ENCODE results near the gene ODC1.

The ODC1 gene

DNA sequence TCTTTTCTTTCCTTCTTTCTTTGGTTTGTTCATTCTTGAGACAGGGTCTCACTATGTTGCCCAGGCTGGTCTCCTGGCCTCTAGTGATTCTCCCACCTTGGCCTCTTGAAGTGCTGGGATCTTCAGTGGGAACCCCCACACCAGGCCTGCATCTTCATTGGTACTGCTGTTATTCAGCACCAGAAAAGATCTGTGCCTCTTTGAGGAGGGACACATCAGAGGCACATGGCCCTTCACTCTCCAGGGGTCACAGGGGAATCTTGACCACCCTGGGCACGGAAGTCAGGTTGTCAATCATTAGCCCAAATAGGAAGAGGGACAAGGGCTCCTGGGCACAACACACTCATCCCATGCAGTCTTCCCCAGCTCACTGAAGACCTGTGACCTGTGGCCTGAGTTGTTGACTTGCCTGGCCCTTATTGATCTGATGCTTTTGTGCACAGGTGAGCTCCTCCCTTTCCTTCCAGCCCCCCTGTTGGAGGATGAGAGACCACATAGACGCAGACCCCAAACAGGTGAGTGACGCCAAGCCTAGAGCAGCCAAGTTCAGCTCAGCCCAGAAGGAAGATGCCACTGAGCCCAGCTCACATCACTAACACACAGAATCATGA, 33.0 kb upstream of the ODC1 start:
- Mint-ChIP-seq H3K27ac (no peak overlapping the region), H3K9me3 (no peaks in the 10 kb centered on the region), H3K27me3 (ENCODE audit: low read depth, poor library complexity) (peaks cover 5% of the 10 kb centered on the region), H3K4me3 (no peak overlapping the region), H3K4me1 (peaks cover 46% of the 10 kb centered on the region), H3K36me3 (ENCODE audit: low read depth) (no peaks in the 10 kb centered on the region)
- TF ChIP-seq, protein P1, sequence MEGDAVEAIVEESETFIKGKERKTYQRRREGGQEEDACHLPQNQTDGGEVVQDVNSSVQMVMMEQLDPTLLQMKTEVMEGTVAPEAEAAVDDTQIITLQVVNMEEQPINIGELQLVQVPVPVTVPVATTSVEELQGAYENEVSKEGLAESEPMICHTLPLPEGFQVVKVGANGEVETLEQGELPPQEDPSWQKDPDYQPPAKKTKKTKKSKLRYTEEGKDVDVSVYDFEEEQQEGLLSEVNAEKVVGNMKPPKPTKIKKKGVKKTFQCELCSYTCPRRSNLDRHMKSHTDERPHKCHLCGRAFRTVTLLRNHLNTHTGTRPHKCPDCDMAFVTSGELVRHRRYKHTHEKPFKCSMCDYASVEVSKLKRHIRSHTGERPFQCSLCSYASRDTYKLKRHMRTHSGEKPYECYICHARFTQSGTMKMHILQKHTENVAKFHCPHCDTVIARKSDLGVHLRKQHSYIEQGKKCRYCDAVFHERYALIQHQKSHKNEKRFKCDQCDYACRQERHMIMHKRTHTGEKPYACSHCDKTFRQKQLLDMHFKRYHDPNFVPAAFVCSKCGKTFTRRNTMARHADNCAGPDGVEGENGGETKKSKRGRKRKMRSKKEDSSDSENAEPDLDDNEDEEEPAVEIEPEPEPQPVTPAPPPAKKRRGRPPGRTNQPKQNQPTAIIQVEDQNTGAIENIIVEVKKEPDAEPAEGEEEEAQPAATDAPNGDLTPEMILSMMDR (IDR thresholded peaks at IDR 0.05), result no peak
- DNase-seq, result no peak

GRCh38 chr2:10480359-10480949, 32.3 kb upstream of the ODC1 start:
- no peak for DNase-seq
- H3K27ac Mint-ChIP-seq, result no peak overlapping the region
- H3K4me1 Mint-ChIP-seq, result peaks cover 53% of the 10 kb centered on the region
- peak overlapping the region; percentile 36 for H3K4me3 Mint-ChIP-seq
- TF ChIP-seq, protein P1 (IDR thresholded peaks at IDR 0.05), result no peak
- H3K9me3 Mint-ChIP-seq, result no peaks in the 10 kb centered on the region
- H3K27me3 Mint-ChIP-seq (ENCODE audit: low read depth, poor library complexity), result peaks cover 5% of the 10 kb centered on the region
- H3K36me3 Mint-ChIP-seq (ENCODE audit: low read depth), result no peaks in the 10 kb centered on the region

GRCh38 chr2:10478916-10479315, 30.8 kb upstream of the ODC1 start:
- TF ChIP-seq, protein P1 (IDR thresholded peaks at IDR 0.05), result no peak
- Mint-ChIP-seq H3K27me3 (ENCODE audit: low read depth, poor library complexity) (peaks cover 5% of the 10 kb centered on the region), H3K4me1 (peaks cover 66% of the 10 kb centered on the region), H3K36me3 (ENCODE audit: low read depth) (no peaks in the 10 kb centered on the region), H3K27ac (no peak overlapping the region), H3K9me3 (no peaks in the 10 kb centered on the region), H3K4me3 (no peak overlapping the region)
- no peak for DNase-seq

DNA sequence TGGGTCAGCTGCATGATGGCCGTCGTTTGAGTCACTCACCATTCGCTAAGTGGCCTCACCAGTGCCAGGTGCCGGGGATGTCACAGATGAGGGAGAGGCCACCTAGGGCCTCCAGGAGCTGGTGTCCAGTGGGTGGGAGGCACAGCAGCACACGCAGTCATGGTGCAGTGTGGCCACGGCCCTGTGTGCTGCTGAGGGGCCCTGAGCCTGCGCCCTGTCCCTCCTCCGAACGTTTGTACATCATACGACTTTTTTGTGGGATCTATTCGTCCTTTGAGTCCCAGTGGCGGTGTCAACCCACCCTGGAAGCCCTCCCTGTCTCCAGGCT, 30.1 kb upstream of the ODC1 start:
- Mint-ChIP-seq H3K4me3 (no peak overlapping the region), H3K4me1 (peaks cover 69% of the 10 kb centered on the region), H3K9me3 (no peaks in the 10 kb centered on the region), H3K27me3 (ENCODE audit: low read depth, poor library complexity) (peaks cover 5% of the 10 kb centered on the region), H3K27ac (peak overlapping the region; percentile 50), H3K36me3 (ENCODE audit: low read depth) (no peaks in the 10 kb centered on the region)
- TF ChIP-seq, protein P1 (IDR thresholded peaks at IDR 0.05), result no peak
- DNase-seq, result no peak

GRCh38 chr2:10477443-10478297, 29.5 kb upstream of the ODC1 start:
- Mint-ChIP-seq H3K36me3 (ENCODE audit: low read depth) (no peaks in the 10 kb centered on the region), H3K27ac (peak overlapping the region; percentile 7), H3K9me3 (no peaks in the 10 kb centered on the region), H3K27me3 (ENCODE audit: low read depth, poor library complexity) (peaks cover 5% of the 10 kb centered on the region), H3K4me3 (peak overlapping the region; percentile 3), H3K4me1 (peaks cover 70% of the 10 kb centered on the region)
- TF ChIP-seq, protein P1 (IDR thresholded peaks at IDR 0.05), result no peak
- no peak for DNase-seq

All from nephron progenitor cell (in vitro differentiated cells).